HL-60 (cell line): Measurements from ENCODE around the gene FAM107B.

Experiments used
- DNase-seq, 2 experiments: peaks; one replicate each; pipeline ENCODE4 v3.0.0-alpha.2; 2010 to 2020; ENCODE audit warnings: low read depth in 1 of 2, low spot score in 1 of 2
- H3K27ac ChIP-seq: fragments of 250-450 bp; sonication (Bioruptor Pico); replicated peaks from 2 replicates; pipeline ENCODE4 v1.5.1; 2020; ENCODE audit warnings: mild to moderate bottlenecking, moderate library complexity
- H3K27me3 ChIP-seq: fragments of 250-450 bp; sonication (Bioruptor Pico); 2 replicates; pipeline ENCODE4 v1.5.1; 2021; ENCODE audit warnings: mild to moderate bottlenecking, moderate library complexity; ENCODE audit not compliant: insufficient read depth, poor library complexity, severe bottlenecking
- H3K4me3 ChIP-seq: replicated peaks from 2 replicates; pipeline ENCODE4 v1.5.1; 2011; ENCODE audit warnings: mild to moderate bottlenecking, control low read depth, low read length; ENCODE audit not compliant: insufficient read depth
- CTCF ChIP-seq: IDR thresholded peaks from one replicate; pipeline ENCODE4 v1.5.1; 2011; ENCODE audit warnings: low read length, control low read depth, inconsistent platforms; ENCODE audit not compliant: insufficient read depth
- GABPA ChIP-seq: IDR thresholded peaks from 2 replicates; pipeline ENCODE4 v1.6.1; 2012; ENCODE audit warnings: low read depth
- POLR2AphosphoS5 ChIP-seq: IDR thresholded peaks from 2 replicates; pipeline ENCODE4 v1.6.1; 2012; ENCODE audit warnings: low read depth
- SPI1 ChIP-seq: IDR thresholded peaks from 2 replicates; pipeline ENCODE4 v1.6.1; 2012; ENCODE audit warnings: low read depth, mild to moderate bottlenecking, borderline replicate concordance
- TF ChIP-seq, protein P1 (sequence below): IDR thresholded peaks from 2 replicates; pipeline ENCODE4 v1.6.1; 2012; ENCODE audit warnings: low read depth; ENCODE audit not compliant: insufficient replicate concordance

The FAM107B gene

GRCh38 chr10:14784459-14785055, 9.9 kb upstream of the FAM107B start:
- no peak for DNase-seq
- TF ChIP-seq CTCF (no peak), POLR2AphosphoS5 (no peak), GABPA (no peak), SPI1 (no peak)
- TF ChIP-seq, protein P1, sequence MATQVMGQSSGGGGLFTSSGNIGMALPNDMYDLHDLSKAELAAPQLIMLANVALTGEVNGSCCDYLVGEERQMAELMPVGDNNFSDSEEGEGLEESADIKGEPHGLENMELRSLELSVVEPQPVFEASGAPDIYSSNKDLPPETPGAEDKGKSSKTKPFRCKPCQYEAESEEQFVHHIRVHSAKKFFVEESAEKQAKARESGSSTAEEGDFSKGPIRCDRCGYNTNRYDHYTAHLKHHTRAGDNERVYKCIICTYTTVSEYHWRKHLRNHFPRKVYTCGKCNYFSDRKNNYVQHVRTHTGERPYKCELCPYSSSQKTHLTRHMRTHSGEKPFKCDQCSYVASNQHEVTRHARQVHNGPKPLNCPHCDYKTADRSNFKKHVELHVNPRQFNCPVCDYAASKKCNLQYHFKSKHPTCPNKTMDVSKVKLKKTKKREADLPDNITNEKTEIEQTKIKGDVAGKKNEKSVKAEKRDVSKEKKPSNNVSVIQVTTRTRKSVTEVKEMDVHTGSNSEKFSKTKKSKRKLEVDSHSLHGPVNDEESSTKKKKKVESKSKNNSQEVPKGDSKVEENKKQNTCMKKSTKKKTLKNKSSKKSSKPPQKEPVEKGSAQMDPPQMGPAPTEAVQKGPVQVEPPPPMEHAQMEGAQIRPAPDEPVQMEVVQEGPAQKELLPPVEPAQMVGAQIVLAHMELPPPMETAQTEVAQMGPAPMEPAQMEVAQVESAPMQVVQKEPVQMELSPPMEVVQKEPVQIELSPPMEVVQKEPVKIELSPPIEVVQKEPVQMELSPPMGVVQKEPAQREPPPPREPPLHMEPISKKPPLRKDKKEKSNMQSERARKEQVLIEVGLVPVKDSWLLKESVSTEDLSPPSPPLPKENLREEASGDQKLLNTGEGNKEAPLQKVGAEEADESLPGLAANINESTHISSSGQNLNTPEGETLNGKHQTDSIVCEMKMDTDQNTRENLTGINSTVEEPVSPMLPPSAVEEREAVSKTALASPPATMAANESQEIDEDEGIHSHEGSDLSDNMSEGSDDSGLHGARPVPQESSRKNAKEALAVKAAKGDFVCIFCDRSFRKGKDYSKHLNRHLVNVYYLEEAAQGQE, result no peak

DNA sequence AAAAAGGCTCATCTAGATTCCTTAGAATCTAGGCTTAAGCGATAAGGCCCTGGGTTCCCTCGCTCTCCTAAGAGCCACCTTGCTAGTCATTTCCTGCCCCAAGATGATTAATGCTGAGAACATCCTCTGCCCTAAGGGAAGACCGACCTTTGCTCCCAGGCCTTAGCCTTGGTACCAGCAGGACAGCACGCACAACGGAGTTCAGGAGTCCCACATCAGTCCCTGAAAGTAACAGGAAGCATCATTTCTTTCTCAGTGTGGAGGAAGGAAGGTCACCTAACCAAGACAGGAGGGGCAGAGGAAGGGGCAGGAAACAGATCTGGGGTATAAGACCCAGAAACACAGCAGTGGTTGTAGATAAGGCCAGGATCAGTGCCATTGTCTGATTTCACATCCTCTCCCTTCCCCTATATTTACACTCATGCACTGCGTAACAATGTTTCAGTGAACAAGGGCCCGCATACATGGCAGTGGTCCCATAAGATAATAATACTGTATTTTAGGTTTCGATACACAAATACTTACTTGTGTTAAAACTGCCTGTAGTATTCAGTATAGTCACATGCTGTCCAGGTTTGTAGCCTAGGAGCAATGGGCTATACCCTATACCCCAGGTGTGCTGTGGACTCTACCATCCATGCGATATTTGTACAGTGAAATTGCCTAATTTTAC, 8.1 kb upstream of the FAM107B start:
- TF ChIP-seq SPI1, result no peak
- TF ChIP-seq GABPA, result no peak
- TF ChIP-seq POLR2AphosphoS5, result no peak
- TF ChIP-seq CTCF, result no peak
- TF ChIP-seq, protein P1, result no peak
- DNase-seq, result no peak
- Histone ChIP-seq H3K27me3 (no peaks in the 10 kb centered on the region), H3K27ac (no peak overlapping the region), H3K4me3 (no peak overlapping the region)

More at GRCh38 chr10:14784459-14785055, 9.9 kb upstream of the FAM107B start:
- no peak overlapping the region for H3K4me3 ChIP-seq
- no peaks in the 10 kb centered on the region for H3K27me3 ChIP-seq
- no peak overlapping the region for H3K27ac ChIP-seq

- no peak for DNase-seq
- no peak for TF ChIP-seq SPI1
- no peak for TF ChIP-seq POLR2AphosphoS5
- TF ChIP-seq, protein P1, result no peak
- TF ChIP-seq CTCF, result no peak
- no peak for TF ChIP-seq GABPA
- Histone ChIP-seq H3K4me3 (no peak overlapping the region), H3K27ac (no peak overlapping the region), H3K27me3 (no peaks in the 10 kb centered on the region)
Observed at GRCh38 chr10:14781763-14782162, 7.1 kb upstream of the FAM107B start.
